RWPE1 (cell line): Measurements from ENCODE around the gene MICOS13.

Source experiments
- CTCF ChIA-PET: fragments of 350-600 bp; sonication (Branson Sonifier 250); formaldehyde crosslinking; extraction: SDS; loops from one replicate; lab custom pipeline; 2021; lab: Yijun Ruan, JAX
- POLR2A ChIA-PET: fragments of 400-600 bp; formaldehyde crosslinking; extraction: SDS; loops from one replicate; lab custom pipeline; 2020; ENCODE audit warnings: antibody characterized with exemption; ENCODE audit not compliant: low non-redundant PET; lab: Yijun Ruan, JAX
- DNase-seq: peaks from one replicate; pipeline ENCODE4 v3.0.0; 2012; ENCODE audit warnings: low spot score
- H3K27ac ChIP-seq: fragments of 450-650 bp; 2 replicates; pipeline ENCODE4 v1.5.1; 2017
- CTCF ChIP-seq: fragments of 450-650 bp; conservative IDR thresholded peaks from 2 replicates; pipeline ENCODE4 v1.5.1; 2017; ENCODE audit warnings: low read depth, mild to moderate bottlenecking

The MICOS13 gene

GRCh38 chr19:5698635-5699422, 18.5 kb upstream of the MICOS13 start:
- TF ChIP-seq CTCF: no peak
- no peak for DNase-seq
- POLR2A ChIA-PET: no interaction called here
- H3K27ac ChIP-seq: peak overlapping the region; percentile 68
- CTCF ChIA-PET: interaction anchor here (0.6 kb wide), 1 partner anchor 12 kb away, joined by 3 read pairs; no protein-coding TSS in a partner anchor

GRCh38 chr19:5697890-5698634, 17.7 kb upstream of the MICOS13 start:
- no peak for DNase-seq
- ChIA-PET CTCF (interaction anchor here (0.6 kb wide), 1 partner anchor 12 kb away, joined by 3 read pairs; no protein-coding TSS in a partner anchor), POLR2A (no interaction called here)
- no peak for TF ChIP-seq CTCF
- H3K27ac ChIP-seq: peak overlapping the region; percentile 68

- no peak for DNase-seq
- ChIA-PET CTCF (no interaction called here), POLR2A (interaction anchor here (0.5 kb wide), 1 partner anchor 95 kb away, joined by 4 read pairs; no protein-coding TSS in a partner anchor)
- peak overlapping the region; percentile 68 for H3K27ac ChIP-seq
- no peak for TF ChIP-seq CTCF
Measured at GRCh38 chr19:5697022-5697889, 16.9 kb upstream of the MICOS13 start.

GRCh38 chr19:5696196-5697021, 16.1 kb upstream of the MICOS13 start:
- H3K27ac ChIP-seq: peak overlapping the region; percentile 68
- no peak for TF ChIP-seq CTCF
- CTCF ChIA-PET: no interaction called here
- DNase-seq: no peak
- POLR2A ChIA-PET: no interaction called here

GRCh38 chr19:5695649-5696195, 15.4 kb upstream of the MICOS13 start:
- ChIA-PET POLR2A (no interaction called here), CTCF (no interaction called here)
- H3K27ac ChIP-seq: peak overlapping the region; percentile 68
- TF ChIP-seq CTCF: no peak
- no peak for DNase-seq
